ENCODE results near the gene TRIM2.

The TRIM2 gene

GRCh38 chr4:153290134-153290533 lies 85.9 kb downstream of the TRIM2 start:
- Histone ChIP-seq H3K4me3 (ENCODE audit: low read depth in 1 of 2, low read length in 2 of 2) (no peak overlapping the region), H3K27me3 (ENCODE audit: control insufficient read depth in 1 of 2, insufficient read depth in 2 of 2, low read length in 2 of 2) (no peaks in the 10 kb centered on the region), H3K27ac (ENCODE audit: low read depth, low read length) (no peak overlapping the region), H3K9me3 (ENCODE audit: control insufficient read depth in 1 of 2, low read length in 2 of 2) (no peaks in the 10 kb centered on the region), H3K9ac (ENCODE audit: low read depth in 1 of 2, low read length in 2 of 2) (no peak overlapping the region), H3K36me3 (ENCODE audit: control insufficient read depth in 1 of 2, insufficient read depth in 2 of 2, low read length in 2 of 2) (peaks cover 16 to 28% of the 10 kb centered on the region in 2 donors), H3K4me1 (ENCODE audit: control insufficient read depth in 1 of 2, insufficient read depth in 2 of 2, low read length in 2 of 2) (no peaks in the 10 kb centered on the region)

- Histone ChIP-seq H3K4me3 (ENCODE audit: low read depth in 1 of 2, low read length in 2 of 2) (no peak overlapping the region), H3K27ac (ENCODE audit: low read depth, low read length) (no peak overlapping the region), H3K4me1 (ENCODE audit: control insufficient read depth in 1 of 2, insufficient read depth in 2 of 2, low read length in 2 of 2) (no peaks in the 10 kb centered on the region), H3K9ac (ENCODE audit: low read depth in 1 of 2, low read length in 2 of 2) (no peak overlapping the region), H3K36me3 (ENCODE audit: control insufficient read depth in 1 of 2, insufficient read depth in 2 of 2, low read length in 2 of 2) (peaks cover 24 to 40% of the 10 kb centered on the region in 2 donors), H3K27me3 (ENCODE audit: control insufficient read depth in 1 of 2, insufficient read depth in 2 of 2, low read length in 2 of 2) (no peaks in the 10 kb centered on the region), H3K9me3 (ENCODE audit: control insufficient read depth in 1 of 2, low read length in 2 of 2) (no peaks in the 10 kb centered on the region)
Observed at GRCh38 chr4:153291562-153291961, 87.3 kb downstream of the TRIM2 start.

GRCh38 chr4:153292897-153293741 lies 88.9 kb downstream of the TRIM2 start:
- no peaks in the 10 kb centered on the region for H3K4me1 ChIP-seq (ENCODE audit: control insufficient read depth in 1 of 2, insufficient read depth in 2 of 2, low read length in 2 of 2)
- H3K36me3 ChIP-seq (ENCODE audit: control insufficient read depth in 1 of 2, insufficient read depth in 2 of 2, low read length in 2 of 2), result peaks cover 24 to 50% of the 10 kb centered on the region in 2 donors
- H3K27me3 ChIP-seq (ENCODE audit: control insufficient read depth in 1 of 2, insufficient read depth in 2 of 2, low read length in 2 of 2), result no peaks in the 10 kb centered on the region
- no peak overlapping the region for H3K4me3 ChIP-seq (ENCODE audit: low read depth in 1 of 2, low read length in 2 of 2)
- H3K9me3 ChIP-seq (ENCODE audit: control insufficient read depth in 1 of 2, low read length in 2 of 2), result no peaks in the 10 kb centered on the region
- H3K9ac ChIP-seq (ENCODE audit: low read depth in 1 of 2, low read length in 2 of 2), result no peak overlapping the region
- H3K27ac ChIP-seq (ENCODE audit: low read depth, low read length), result no peak overlapping the region

GRCh38 chr4:153293742-153294057 lies 89.5 kb downstream of the TRIM2 start:
- no peak overlapping the region for H3K27ac ChIP-seq (ENCODE audit: low read depth, low read length)
- H3K36me3 ChIP-seq (ENCODE audit: control insufficient read depth in 1 of 2, insufficient read depth in 2 of 2, low read length in 2 of 2), result peaks cover 24 to 56% of the 10 kb centered on the region in 2 donors
- no peak overlapping the region for H3K9ac ChIP-seq (ENCODE audit: low read depth in 1 of 2, low read length in 2 of 2)

GRCh38 chr4:153294631-153295030 lies 90.4 kb downstream of the TRIM2 start:
- H3K27me3 ChIP-seq (ENCODE audit: control insufficient read depth in 1 of 2, insufficient read depth in 2 of 2, low read length in 2 of 2), result no peaks in the 10 kb centered on the region
- H3K4me1 ChIP-seq (ENCODE audit: control insufficient read depth in 1 of 2, insufficient read depth in 2 of 2, low read length in 2 of 2), result no peaks in the 10 kb centered on the region
- H3K9me3 ChIP-seq (ENCODE audit: control insufficient read depth in 1 of 2, low read length in 2 of 2), result peaks cover 0 to 2% of the 10 kb centered on the region in 2 donors
- H3K4me3 ChIP-seq (ENCODE audit: low read depth in 1 of 2, low read length in 2 of 2), result no peak overlapping the region
- H3K27ac ChIP-seq (ENCODE audit: low read depth, low read length), result no peak overlapping the region
- H3K36me3 ChIP-seq (ENCODE audit: control insufficient read depth in 1 of 2, insufficient read depth in 2 of 2, low read length in 2 of 2), result peaks cover 24 to 65% of the 10 kb centered on the region in 2 donors
- H3K9ac ChIP-seq (ENCODE audit: low read depth in 1 of 2, low read length in 2 of 2), result no peak overlapping the region

More at GRCh38 chr4:153293742-153294057, 89.5 kb downstream of the TRIM2 start:
- Histone ChIP-seq H3K9me3 (ENCODE audit: control insufficient read depth in 1 of 2, low read length in 2 of 2) (no peaks in the 10 kb centered on the region), H3K4me3 (ENCODE audit: low read depth in 1 of 2, low read length in 2 of 2) (no peak overlapping the region), H3K27me3 (ENCODE audit: control insufficient read depth in 1 of 2, insufficient read depth in 2 of 2, low read length in 2 of 2) (no peaks in the 10 kb centered on the region), H3K4me1 (ENCODE audit: control insufficient read depth in 1 of 2, insufficient read depth in 2 of 2, low read length in 2 of 2) (no peaks in the 10 kb centered on the region)

- Histone ChIP-seq H3K9ac (ENCODE audit: low read depth in 1 of 2, low read length in 2 of 2) (no peak overlapping the region), H3K27ac (ENCODE audit: low read depth, low read length) (no peak overlapping the region), H3K4me3 (ENCODE audit: low read depth in 1 of 2, low read length in 2 of 2) (no peak overlapping the region), H3K27me3 (ENCODE audit: control insufficient read depth in 1 of 2, insufficient read depth in 2 of 2, low read length in 2 of 2) (no peaks in the 10 kb centered on the region), H3K9me3 (ENCODE audit: control insufficient read depth in 1 of 2, low read length in 2 of 2) (peaks cover 3 to 8% of the 10 kb centered on the region in 2 donors), H3K4me1 (ENCODE audit: control insufficient read depth in 1 of 2, insufficient read depth in 2 of 2, low read length in 2 of 2) (no peaks in the 10 kb centered on the region), H3K36me3 (ENCODE audit: control insufficient read depth in 1 of 2, insufficient read depth in 2 of 2, low read length in 2 of 2) (peaks cover 24 to 71% of the 10 kb centered on the region in 2 donors)
Observed at GRCh38 chr4:153295131-153295755, 91.0 kb downstream of the TRIM2 start.

- H3K27me3 ChIP-seq (ENCODE audit: control insufficient read depth in 1 of 2, insufficient read depth in 2 of 2, low read length in 2 of 2), result no peaks in the 10 kb centered on the region
- no peak overlapping the region for H3K4me3 ChIP-seq (ENCODE audit: low read depth in 1 of 2, low read length in 2 of 2)
- no peak overlapping the region for H3K27ac ChIP-seq (ENCODE audit: low read depth, low read length)
- H3K9me3 ChIP-seq (ENCODE audit: control insufficient read depth in 1 of 2, low read length in 2 of 2), result peaks cover 3 to 11% of the 10 kb centered on the region in 2 donors
- peaks cover 24 to 73% of the 10 kb centered on the region in 2 donors for H3K36me3 ChIP-seq (ENCODE audit: control insufficient read depth in 1 of 2, insufficient read depth in 2 of 2, low read length in 2 of 2)
- no peak overlapping the region for H3K9ac ChIP-seq (ENCODE audit: low read depth in 1 of 2, low read length in 2 of 2)
- no peaks in the 10 kb centered on the region for H3K4me1 ChIP-seq (ENCODE audit: control insufficient read depth in 1 of 2, insufficient read depth in 2 of 2, low read length in 2 of 2)
Observed at GRCh38 chr4:153296040-153296823, 92.0 kb downstream of the TRIM2 start.

GRCh38 chr4:153297116-153297515 lies 92.9 kb downstream of the TRIM2 start:
- Histone ChIP-seq H3K4me3 (ENCODE audit: low read depth in 1 of 2, low read length in 2 of 2) (no peak overlapping the region), H3K36me3 (ENCODE audit: control insufficient read depth in 1 of 2, insufficient read depth in 2 of 2, low read length in 2 of 2) (peaks cover 25 to 67% of the 10 kb centered on the region in 2 donors), H3K27ac (ENCODE audit: low read depth, low read length) (no peak overlapping the region), H3K4me1 (ENCODE audit: control insufficient read depth in 1 of 2, insufficient read depth in 2 of 2, low read length in 2 of 2) (no peaks in the 10 kb centered on the region), H3K9ac (ENCODE audit: low read depth in 1 of 2, low read length in 2 of 2) (no peak overlapping the region), H3K9me3 (ENCODE audit: control insufficient read depth in 1 of 2, low read length in 2 of 2) (peaks cover 3 to 11% of the 10 kb centered on the region in 2 donors), H3K27me3 (ENCODE audit: control insufficient read depth in 1 of 2, insufficient read depth in 2 of 2, low read length in 2 of 2) (no peaks in the 10 kb centered on the region)

GRCh38 chr4:153310793-153311192 lies 106.5 kb downstream of the TRIM2 start:
- Histone ChIP-seq H3K27me3 (ENCODE audit: control insufficient read depth in 1 of 2, insufficient read depth in 2 of 2, low read length in 2 of 2) (no peaks in the 10 kb centered on the region), H3K36me3 (ENCODE audit: control insufficient read depth in 1 of 2, insufficient read depth in 2 of 2, low read length in 2 of 2) (peaks cover 0 to 28% of the 10 kb centered on the region in 2 donors), H3K9me3 (ENCODE audit: control insufficient read depth in 1 of 2, low read length in 2 of 2) (no peaks in the 10 kb centered on the region), H3K4me3 (ENCODE audit: low read depth in 1 of 2, low read length in 2 of 2) (no peak overlapping the region), H3K27ac (ENCODE audit: low read depth, low read length) (no peak overlapping the region), H3K4me1 (ENCODE audit: control insufficient read depth in 1 of 2, insufficient read depth in 2 of 2, low read length in 2 of 2) (no peaks in the 10 kb centered on the region), H3K9ac (ENCODE audit: low read depth in 1 of 2, low read length in 2 of 2) (no peak overlapping the region)

GRCh38 chr4:153314915-153315314 lies 110.7 kb downstream of the TRIM2 start:
- H3K27me3 ChIP-seq (ENCODE audit: control insufficient read depth in 1 of 2, insufficient read depth in 2 of 2, low read length in 2 of 2), result no peaks in the 10 kb centered on the region
- no peak overlapping the region for H3K9ac ChIP-seq (ENCODE audit: low read depth in 1 of 2, low read length in 2 of 2)
- no peak overlapping the region for H3K4me3 ChIP-seq (ENCODE audit: low read depth in 1 of 2, low read length in 2 of 2)
- no peaks in the 10 kb centered on the region for H3K4me1 ChIP-seq (ENCODE audit: control insufficient read depth in 1 of 2, insufficient read depth in 2 of 2, low read length in 2 of 2)
- no peaks in the 10 kb centered on the region for H3K9me3 ChIP-seq (ENCODE audit: control insufficient read depth in 1 of 2, low read length in 2 of 2)
- no peak overlapping the region for H3K27ac ChIP-seq (ENCODE audit: low read depth, low read length)
- peaks cover 4 to 10% of the 10 kb centered on the region in 2 donors for H3K36me3 ChIP-seq (ENCODE audit: control insufficient read depth in 1 of 2, insufficient read depth in 2 of 2, low read length in 2 of 2)
